Astrocyte of the spinal cord (primary cell): Measurements from ENCODE around the gene FRY.

Experiments
- DNase-seq: peaks from one replicate; pipeline ENCODE4 v3.0.0; 2011; ENCODE audit warnings: low read depth, low spot score
- H3K4me3 ChIP-seq: 2 replicates; pipeline ENCODE4 v1.5.1; 2011; ENCODE audit warnings: low read depth, mild to moderate bottlenecking, low read length, moderate library complexity
- CTCF ChIP-seq: IDR thresholded peaks from 2 replicates; pipeline ENCODE4 v1.5.1; 2012; ENCODE audit warnings: low read depth, mild to moderate bottlenecking, low read length, inconsistent platforms
- in situ Hi-C: cut with HindIII; loops from 2 replicates; pipeline ENCODE4 v1.10.0; 2017; ENCODE audit warnings: low sequenced_read_pairs

FRY gene

GRCh38 chr13:32233062-32233461, 201.5 kb downstream of the FRY start:
- no peak for TF ChIP-seq CTCF
- no peak for DNase-seq
- in situ Hi-C loops: no loop called here
- H3K4me3 ChIP-seq: no peak overlapping the region

GRCh38 chr13:32234914-32235313, 203.3 kb downstream of the FRY start:
- in situ Hi-C loops: no loop called here
- peak; percentile 7 for DNase-seq
- H3K4me3 ChIP-seq: no peak overlapping the region
- TF ChIP-seq CTCF: no peak

GRCh38 chr13:32237681-32238080, 206.1 kb downstream of the FRY start:
- DNase-seq: no peak
- no peak for TF ChIP-seq CTCF
- no peak overlapping the region for H3K4me3 ChIP-seq
- in situ Hi-C loops: no loop called here

- no peak for DNase-seq
- H3K4me3 ChIP-seq: no peak overlapping the region
- TF ChIP-seq CTCF: no peak
- in situ Hi-C loops: no loop called here
These were observed 212.1 kb downstream of the FRY start for GRCh38 chr13:32243695-32244094.

GRCh38 chr13:32245555-32245954, 214.0 kb downstream of the FRY start:
- in situ Hi-C loops: no loop called here
- no peak overlapping the region for H3K4me3 ChIP-seq
- no peak for TF ChIP-seq CTCF
- DNase-seq: no peak

GRCh38 chr13:32246468-32246867, 214.9 kb downstream of the FRY start:
- in situ Hi-C loops: no loop called here
- peak; percentile 74 for DNase-seq
- peak; percentile 91 for TF ChIP-seq CTCF
- no peak overlapping the region for H3K4me3 ChIP-seq

GRCh38 chr13:32247887-32248286, 216.3 kb downstream of the FRY start:
- in situ Hi-C loops: no loop called here
- DNase-seq: no peak
- no peak overlapping the region for H3K4me3 ChIP-seq
- TF ChIP-seq CTCF: no peak
